IPS DF 19.7 (cell line): ENCODE measurements around the gene PCDHB12.
"Not testable (repeated sequence)": the region's sequence is repeated elsewhere in the genome, so short reads cannot be mapped to it uniquely, and the experiment has no call there.

Source experiments
- DNase-seq: peaks from one replicate; pipeline ENCODE4 v3.0.0-alpha.2; 2013; ENCODE audit warnings: low read depth, low spot score

The PCDHB12 gene

GRCh38 chr5:141210281-141210680 lies 1.8 kb downstream of the PCDHB12 start:
- DNase-seq: not testable (repeated sequence)

DNA sequence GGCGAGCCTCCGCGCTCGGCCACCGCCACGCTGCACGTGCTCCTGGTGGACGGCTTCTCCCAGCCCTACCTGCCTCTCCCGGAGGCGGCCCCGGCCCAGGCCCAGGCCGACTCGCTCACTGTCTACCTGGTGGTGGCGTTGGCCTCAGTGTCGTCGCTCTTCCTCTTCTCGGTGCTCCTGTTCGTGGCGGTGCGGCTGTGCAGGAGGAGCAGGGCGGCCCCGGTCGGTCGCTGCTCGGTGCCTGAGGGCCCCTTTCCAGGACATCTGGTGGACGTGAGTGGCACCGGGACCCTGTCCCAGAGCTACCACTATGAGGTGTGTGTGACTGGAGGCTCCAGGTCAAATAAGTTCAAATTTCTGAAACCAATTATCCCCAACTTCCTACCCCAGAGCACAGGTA lies 2.3 kb downstream of the PCDHB12 start:
- DNase-seq: not testable (repeated sequence)

GRCh38 chr5:141213656-141214339 lies 5.3 kb downstream of the PCDHB12 start, which contains the start of gene PCDHB13:
Gene PCDHB13 (plus strand): TSS chr5:141213919. CDS start chr5:141214124, 205 bp downstream.
- not testable (repeated sequence) for DNase-seq

DNA sequence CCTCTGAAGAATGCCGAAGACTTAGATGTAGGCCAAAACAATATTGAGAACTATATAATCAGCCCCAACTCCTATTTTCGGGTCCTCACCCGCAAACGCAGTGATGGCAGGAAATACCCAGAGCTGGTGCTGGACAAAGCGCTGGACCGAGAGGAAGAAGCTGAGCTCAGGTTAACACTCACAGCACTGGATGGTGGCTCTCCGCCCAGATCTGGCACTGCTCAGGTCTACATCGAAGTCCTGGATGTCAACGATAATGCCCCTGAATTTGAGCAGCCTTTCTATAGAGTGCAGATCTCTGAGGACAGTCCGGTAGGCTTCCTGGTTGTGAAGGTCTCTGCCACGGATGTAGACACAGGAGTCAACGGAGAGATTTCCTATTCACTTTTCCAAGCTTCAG lies 6.1 kb downstream of the PCDHB12 start:
- not testable (repeated sequence) for DNase-seq

- not testable (repeated sequence) for DNase-seq
Measured at GRCh38 chr5:141215504-141215903, 7.0 kb downstream of the PCDHB12 start.

DNA sequence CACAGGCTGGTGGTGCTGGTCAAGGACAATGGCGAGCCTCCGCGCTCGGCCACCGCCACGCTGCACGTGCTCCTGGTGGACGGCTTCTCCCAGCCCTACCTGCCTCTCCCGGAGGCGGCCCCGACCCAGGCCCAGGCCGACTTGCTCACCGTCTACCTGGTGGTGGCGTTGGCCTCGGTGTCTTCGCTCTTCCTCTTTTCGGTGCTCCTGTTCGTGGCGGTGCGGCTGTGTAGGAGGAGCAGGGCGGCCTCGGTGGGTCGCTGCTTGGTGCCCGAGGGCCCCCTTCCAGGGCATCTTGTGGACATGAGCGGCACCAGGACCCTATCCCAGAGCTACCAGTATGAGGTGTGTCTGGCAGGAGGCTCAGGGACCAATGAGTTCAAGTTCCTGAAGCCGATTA lies 7.5 kb downstream of the PCDHB12 start:
- DNase-seq: not testable (repeated sequence)

GRCh38 chr5:141223112-141223783 lies 14.7 kb downstream of the PCDHB12 start, which contains the start of gene PCDHB14:
Gene PCDHB14 (plus strand): TSS chr5:141223343. CDS start chr5:141223506, 163 bp downstream.
- DNase-seq: peak; percentile 77

DNA sequence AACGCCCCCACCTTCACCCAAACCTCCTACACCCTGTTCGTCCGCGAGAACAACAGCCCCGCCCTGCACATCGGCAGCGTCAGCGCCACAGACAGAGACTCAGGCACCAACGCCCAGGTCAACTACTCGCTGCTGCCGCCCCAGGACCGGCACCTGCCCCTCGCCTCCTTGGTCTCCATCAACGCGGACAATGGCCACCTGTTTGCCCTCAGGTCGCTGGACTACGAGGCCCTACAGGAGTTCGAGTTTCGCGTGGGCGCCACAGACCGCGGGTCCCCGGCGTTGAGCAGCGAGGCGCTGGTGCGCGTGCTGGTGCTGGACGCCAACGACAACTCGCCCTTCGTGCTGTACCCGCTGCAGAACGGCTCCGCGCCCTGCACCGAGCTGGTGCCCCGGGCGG lies 16.3 kb downstream of the PCDHB12 start:
- not testable (repeated sequence) for DNase-seq

DNA sequence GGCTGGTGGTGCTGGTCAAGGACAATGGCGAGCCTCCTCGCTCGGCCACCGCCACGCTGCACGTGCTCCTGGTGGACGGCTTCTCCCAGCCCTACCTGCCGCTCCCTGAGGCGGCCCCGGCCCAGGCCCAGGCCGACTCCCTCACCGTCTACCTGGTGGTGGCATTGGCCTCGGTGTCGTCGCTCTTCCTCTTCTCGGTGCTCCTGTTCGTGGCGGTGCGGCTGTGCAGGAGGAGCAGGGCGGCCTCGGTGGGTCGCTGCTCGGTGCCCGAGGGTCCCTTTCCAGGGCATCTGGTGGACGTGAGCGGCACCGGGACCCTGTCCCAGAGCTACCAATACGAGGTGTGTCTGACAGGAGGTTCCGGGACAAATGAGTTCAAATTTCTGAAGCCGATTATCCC lies 16.9 kb downstream of the PCDHB12 start:
- not testable (repeated sequence) for DNase-seq

DNA sequence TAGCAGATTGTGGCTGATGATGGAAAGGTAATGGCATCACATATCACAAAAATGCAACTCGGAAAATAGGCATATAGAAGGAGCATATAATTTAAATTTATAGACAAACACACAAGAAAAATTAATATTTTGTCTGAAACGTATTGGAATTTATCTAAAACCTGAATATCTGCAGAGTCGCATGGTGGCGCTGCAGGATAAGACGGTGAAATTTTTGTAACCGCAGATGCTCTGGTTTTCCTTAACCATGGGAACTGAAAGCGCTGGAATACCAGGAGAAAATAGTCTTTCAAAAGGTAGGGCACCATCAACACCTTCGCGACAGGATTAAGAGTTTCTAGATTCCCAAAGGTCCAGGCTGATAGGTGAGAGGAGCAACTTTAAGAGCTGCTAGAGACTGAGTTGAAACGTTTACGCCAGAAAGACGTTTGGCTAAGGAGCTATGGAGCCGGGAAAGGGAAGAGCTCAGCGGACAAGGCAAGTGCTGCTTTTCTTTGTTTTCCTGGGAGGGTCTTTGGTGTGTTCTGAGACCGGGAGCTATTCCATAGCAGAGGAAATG lies 25.7 kb downstream of the PCDHB12 start:
- DNase-seq: no peak

DNA sequence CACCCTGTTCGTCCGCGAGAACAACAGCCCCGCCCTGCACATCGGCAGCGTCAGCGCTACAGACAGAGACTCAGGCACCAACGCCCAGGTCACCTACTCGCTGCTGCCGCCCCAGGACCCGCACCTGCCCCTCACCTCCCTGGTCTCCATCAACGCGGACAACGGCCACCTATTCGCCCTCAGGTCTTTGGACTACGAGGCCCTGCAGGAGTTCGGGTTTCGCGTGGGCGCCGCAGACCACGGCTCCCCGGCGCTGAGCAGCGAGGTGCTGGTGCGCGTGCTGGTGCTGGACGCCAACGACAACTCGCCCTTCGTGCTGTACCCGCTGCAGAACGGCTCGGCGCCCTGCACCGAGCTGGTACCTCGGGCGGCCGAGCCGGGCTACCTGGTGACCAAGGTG lies 27.4 kb downstream of the PCDHB12 start:
- not testable (repeated sequence) for DNase-seq

DNA sequence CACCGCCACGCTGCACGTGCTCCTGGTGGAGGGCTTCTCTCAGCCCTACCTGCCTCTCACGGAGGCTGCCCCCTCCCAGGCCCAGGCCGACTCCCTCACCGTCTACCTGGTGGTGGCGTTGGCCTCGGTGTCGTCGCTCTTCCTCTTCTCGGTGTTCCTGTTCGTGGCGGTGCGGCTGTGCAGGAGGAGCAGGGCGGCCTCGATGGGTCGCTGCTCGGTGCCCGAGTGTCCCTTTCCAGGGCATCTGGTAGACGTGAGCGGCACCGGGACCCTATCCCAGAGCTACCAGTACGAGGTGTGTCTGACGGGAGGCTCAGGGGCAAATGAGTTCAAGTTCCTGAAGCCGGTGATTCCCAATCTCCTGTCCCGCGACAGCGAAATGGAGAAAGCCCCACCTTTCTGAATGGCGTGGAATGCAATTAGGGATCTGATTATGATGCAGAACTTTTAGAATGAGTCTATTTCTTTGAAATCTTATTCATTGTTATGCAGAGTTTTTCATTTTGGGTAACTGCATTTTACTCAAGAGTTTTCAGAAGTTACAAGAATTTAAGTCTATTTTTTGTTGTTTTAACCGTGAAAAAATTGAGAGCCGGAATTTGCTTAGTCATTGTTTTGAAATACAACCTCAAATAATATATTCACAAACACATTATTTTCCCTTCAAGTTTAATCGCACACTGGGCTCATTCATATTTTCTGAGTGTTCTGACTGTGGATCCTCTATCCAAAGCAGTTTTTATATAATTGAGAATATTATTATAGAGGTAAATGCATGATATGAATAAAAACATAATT lies 28.2 kb downstream of the PCDHB12 start:
- DNase-seq: no peak

DNA sequence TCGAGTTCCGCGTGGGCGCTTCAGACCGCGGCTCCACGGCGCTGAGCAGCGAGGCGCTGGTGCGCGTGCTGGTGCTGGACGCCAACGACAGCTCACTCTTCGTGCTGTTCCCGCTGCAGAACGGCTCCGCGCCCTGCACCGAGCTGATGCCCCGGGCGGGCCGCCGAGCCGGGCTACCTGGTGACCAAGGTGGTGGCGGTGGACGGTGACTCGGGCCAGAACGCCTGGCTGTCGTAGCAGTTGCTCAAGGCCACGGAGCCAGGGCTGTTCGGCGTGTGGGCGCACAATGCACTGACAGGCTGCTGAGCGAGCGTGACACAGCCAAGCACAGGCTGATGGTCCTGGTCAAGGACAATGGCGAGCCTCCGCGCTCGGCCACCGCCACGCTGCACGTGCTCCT lies 33.0 kb downstream of the PCDHB12 start:
- DNase-seq: no peak

DNA sequence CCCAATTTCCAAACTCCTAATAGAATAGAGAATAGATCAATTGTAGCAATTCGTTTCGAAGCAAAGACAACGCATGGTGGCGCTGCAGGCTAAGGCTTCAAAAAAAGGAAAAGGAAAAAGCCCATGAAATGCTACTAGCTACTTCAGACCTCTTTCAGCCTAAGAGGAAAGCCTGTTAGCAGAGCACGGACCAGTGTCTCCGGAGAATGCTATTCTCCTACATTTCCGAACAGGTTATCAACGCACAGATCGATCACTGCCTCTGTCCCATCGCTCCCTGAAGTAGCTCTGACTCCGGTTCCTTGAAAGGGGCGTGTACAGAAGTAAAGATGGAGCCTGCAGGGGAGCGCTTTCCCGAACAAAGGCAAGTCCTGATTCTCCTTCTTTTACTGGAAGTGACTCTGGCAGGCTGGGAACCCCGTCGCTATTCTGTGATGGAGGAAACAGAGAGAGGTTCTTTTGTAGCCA lies 36.8 kb downstream of the PCDHB12 start, which contains the start of gene PCDHB15:
Gene PCDHB15, plus strand, starts transcription at position 146 of the 468 bp plus-strand sequence. Its CDS starts 184 bp downstream, at position 330.
- DNase-seq: peak; percentile 30

DNA sequence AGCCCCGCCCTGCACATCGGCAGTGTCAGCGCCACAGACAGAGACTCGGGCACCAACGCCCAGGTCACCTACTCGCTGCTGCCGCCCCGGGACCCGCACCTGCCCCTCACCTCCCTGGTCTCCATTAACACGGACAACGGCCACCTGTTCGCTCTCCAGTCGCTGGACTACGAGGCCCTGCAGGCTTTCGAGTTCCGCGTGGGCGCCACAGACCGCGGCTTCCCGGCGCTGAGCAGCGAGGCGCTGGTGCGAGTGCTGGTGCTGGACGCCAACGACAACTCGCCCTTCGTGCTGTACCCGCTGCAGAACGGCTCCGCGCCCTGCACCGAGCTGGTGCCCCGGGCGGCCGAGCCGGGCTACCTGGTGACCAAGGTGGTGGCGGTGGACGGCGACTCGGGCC lies 38.5 kb downstream of the PCDHB12 start:
- DNase-seq: not testable (repeated sequence)

DNA sequence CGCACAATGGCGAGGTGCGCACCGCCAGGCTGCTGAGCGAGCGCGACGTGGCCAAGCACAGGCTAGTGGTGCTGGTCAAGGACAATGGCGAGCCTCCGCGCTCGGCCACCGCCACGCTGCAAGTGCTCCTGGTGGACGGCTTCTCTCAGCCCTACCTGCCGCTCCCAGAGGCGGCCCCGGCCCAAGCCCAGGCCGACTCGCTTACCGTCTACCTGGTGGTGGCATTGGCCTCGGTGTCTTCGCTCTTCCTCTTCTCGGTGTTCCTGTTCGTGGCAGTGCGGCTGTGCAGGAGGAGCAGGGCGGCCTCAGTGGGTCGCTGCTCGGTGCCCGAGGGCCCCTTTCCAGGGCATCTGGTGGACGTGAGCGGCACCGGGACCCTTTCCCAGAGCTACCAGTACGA lies 38.9 kb downstream of the PCDHB12 start:
- DNase-seq: not testable (repeated sequence)

DNA sequence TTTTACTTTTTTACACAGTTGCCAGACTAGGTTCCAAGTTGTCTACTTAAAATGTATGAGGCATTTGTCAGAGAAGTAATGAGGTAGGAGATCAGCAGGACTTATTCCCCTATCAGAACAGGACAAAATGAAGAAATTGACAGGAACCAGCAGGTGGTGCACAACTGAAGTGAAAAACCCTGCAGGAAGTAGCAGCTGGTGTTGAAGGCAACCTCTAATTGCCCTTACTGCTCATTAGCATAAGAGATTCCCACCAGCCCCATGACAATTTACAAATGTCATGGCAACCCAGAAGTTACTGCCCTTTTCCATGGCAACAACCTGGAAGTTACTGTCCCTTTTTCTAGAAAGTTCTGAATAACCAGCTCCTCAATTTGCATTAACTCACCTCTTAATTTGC lies 42.1 kb downstream of the PCDHB12 start:
- no peak for DNase-seq

DNA sequence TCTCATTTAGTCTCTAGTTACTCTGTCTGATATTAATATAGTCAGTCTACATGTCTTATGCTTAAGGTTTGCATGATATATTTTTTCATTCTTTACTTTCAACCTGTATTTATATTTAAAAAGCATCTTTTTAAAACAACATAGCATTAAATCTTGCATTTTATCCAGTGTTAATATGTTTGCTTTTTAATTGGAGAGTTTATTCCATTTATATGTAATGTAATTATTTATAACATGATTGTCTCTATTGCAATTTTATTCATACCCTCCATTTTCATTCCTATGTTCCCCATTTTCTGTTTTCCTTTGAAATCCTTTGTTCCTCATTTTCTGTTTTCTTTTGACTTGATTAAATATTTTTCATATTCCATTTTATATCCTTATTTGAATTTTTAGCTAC lies 49.9 kb downstream of the PCDHB12 start:
- no peak for DNase-seq

- DNase-seq: no peak
Measured at GRCh38 chr5:141258948-141259347, 50.4 kb downstream of the PCDHB12 start.

GRCh38 chr5:141260458-141261237 lies 52.1 kb downstream of the PCDHB12 start:
- DNase-seq: no peak

GRCh38 chr5:141261238-141261546 lies 52.7 kb downstream of the PCDHB12 start:
- no peak for DNase-seq
